HepG2 (cell line): ENCODE measurements around the gene CREB1. TPM values are rescaled to one million over a fixed set of nuclear protein-coding genes. Genes with fewer than 3 reads are reported as not detected.

ENCODE experiments used
- EP300 ChIP-seq, 3 experiments: sonication (generic) in 1 of 3; formaldehyde crosslinking in 1 of 3; IDR thresholded peaks; 2 replicates each; pipeline versions ENCODE4 v1.5.1 to v1.6.1; 2011 to 2020; ENCODE audit warnings: low read depth in 2 of 3, low read length in 2 of 3, borderline replicate concordance in 1 of 3, improper control_type of control experiment in 1 of 3, mild to moderate bottlenecking in 1 of 3, missing genetic modification reagents in 1 of 3, moderate library complexity in 1 of 3
- JARID2 ChIP-seq: sonication (generic); formaldehyde crosslinking; IDR thresholded peaks from 2 replicates; pipeline ENCODE4 v1.8.1; 2023; ENCODE audit warnings: missing genetic modification reagents, inconsistent platforms; ENCODE audit not compliant: insufficient replicate concordance
- KLF12 ChIP-seq: sonication (generic); formaldehyde crosslinking; IDR thresholded peaks from 2 replicates; pipeline ENCODE4 v1.4.0; 2020; ENCODE audit warnings: missing genetic modification reagents, borderline replicate concordance
- KLF9 ChIP-seq: IDR thresholded peaks from 2 replicates; pipeline ENCODE4 v1.6.1; 2016; ENCODE audit warnings: low read depth
- ONECUT2 ChIP-seq: sonication (generic); formaldehyde crosslinking; IDR thresholded peaks from 2 replicates; pipeline ENCODE4 v1.4.0; 2020; ENCODE audit warnings: missing genetic modification reagents
- PCBP1 ChIP-seq: fragments of 200-400 bp; formaldehyde crosslinking; IDR thresholded peaks from 2 replicates; pipeline ENCODE4 v1.6.1; 2017; ENCODE audit warnings: mild to moderate bottlenecking, low read depth, low read length, borderline replicate concordance
- ZNF224 ChIP-seq: sonication (generic); formaldehyde crosslinking; IDR thresholded peaks from 2 replicates; pipeline ENCODE4 v1.5.0; 2020; ENCODE audit warnings: mild to moderate bottlenecking, missing genetic modification reagents
- ZNF24 ChIP-seq: fragments of 450-650 bp; IDR thresholded peaks from 2 replicates; pipeline ENCODE4 v1.6.1; 2017; ENCODE audit warnings: antibody characterized with exemption, mild to moderate bottlenecking
- ZSCAN21 ChIP-seq: sonication (generic); formaldehyde crosslinking; IDR thresholded peaks from 2 replicates; pipeline ENCODE4 v1.8.0; 2022; ENCODE audit warnings: mild to moderate bottlenecking, missing genetic modification reagents, moderate library complexity, borderline replicate concordance
- polyA plus RNA-seq, 8 experiments: library from polyadenylated mRNA; depleted of rRNA in 3 of 8; stranded (reverse) in 7 of 8; unstranded in 1 of 8; fragments of >200 nt; fragmentation: Illumina TruSeq in 4 of 8; extraction: Trizol in 4 of 8; gene quantifications; 2 replicates each; pipeline versions ENCODE4 v1.2.1 to v1.2.3, GENCODE V29; 2011 to 2016; ENCODE audit warnings: low read depth in 4 of 8, missing spikeins in 1 of 8, mixed read lengths in 1 of 8; ENCODE audit not compliant: insufficient read depth in 1 of 8
- total RNA-seq, 5 experiments: library from RNA; depleted of rRNA; stranded (reverse); fragments of >200 nt; fragmentation: Illumina TruSeq; extraction: Trizol; gene quantifications; 2 replicates each; pipeline ENCODE4 v1.2.3, GENCODE V29; 2016; ENCODE audit warnings: low read depth in 1 of 5
- TF ChIP-seq, protein P1 (sequence below): sonication (generic); formaldehyde crosslinking; IDR thresholded peaks from 2 replicates; pipeline ENCODE4 v1.5.1; 2020; ENCODE audit warnings: mild to moderate bottlenecking, missing genetic modification reagents
- TF ChIP-seq, protein P2 (sequence below): sonication (generic); formaldehyde crosslinking; IDR thresholded peaks from 2 replicates; pipeline ENCODE4 v1.4.0; 2020; ENCODE audit warnings: missing genetic modification reagents, borderline replicate concordance
- TF ChIP-seq, protein P3 (sequence below): sonication (generic); formaldehyde crosslinking; IDR thresholded peaks from 2 replicates; pipeline ENCODE4 v1.5.1; 2020; ENCODE audit warnings: missing genetic modification reagents, mild to moderate bottlenecking, borderline replicate concordance
- TF ChIP-seq, protein P4 (sequence below): sonication (generic); formaldehyde crosslinking; IDR thresholded peaks from 2 replicates; pipeline ENCODE4 v1.4.0; 2020; ENCODE audit warnings: mild to moderate bottlenecking, missing genetic modification reagents

CREB1 gene
- total and polyA plus RNA-seq, 2 of the 13 experiments (the other 11 are each of a cell fraction or from before 2014, with no cell fraction given), result 51.8 to 51.9 TPM

DNA sequence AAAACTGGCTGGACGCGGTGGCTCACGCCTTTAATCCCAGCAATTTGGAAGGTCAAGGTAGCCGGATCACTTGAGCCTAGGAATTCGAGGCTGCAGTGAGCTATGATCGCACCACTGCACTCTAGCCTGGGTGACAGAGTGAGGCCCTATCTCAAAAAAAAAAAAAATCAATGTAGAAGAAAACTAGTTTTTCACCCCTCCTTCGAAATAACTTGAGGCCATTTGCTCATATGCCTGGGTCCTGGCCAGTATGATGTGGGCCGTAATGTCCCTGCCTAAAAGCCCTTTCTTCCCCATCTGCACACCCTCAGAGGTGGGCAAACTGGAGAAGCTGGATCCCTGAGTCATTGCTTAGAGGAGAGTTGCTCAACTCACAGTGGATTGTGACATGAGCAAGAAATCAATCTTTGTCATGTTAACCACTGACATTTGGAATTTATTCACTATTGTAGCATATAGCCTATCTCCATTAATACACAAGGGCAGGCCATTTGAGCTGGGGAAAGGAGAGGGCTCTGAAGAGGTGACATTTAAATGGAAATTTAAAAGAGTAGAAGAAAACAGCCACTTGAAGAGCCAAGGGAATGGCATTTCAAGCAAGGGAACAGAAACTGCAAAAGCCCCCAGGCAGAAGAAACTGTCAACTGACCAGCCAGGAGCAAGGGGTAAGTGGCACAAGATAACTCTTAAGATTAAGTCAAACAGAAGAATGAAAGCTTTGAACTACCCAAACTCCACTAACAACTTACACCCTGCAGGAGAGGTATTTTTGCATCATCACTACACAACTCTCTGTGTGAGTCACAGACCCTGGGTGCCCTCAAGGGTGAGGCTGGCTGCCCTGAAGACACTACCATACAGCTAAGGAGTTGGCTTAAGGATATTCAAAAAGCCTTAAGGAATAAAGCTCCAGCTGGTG lies 103.1 kb downstream of the CREB1 start (continued):
- TF ChIP-seq, protein P1, sequence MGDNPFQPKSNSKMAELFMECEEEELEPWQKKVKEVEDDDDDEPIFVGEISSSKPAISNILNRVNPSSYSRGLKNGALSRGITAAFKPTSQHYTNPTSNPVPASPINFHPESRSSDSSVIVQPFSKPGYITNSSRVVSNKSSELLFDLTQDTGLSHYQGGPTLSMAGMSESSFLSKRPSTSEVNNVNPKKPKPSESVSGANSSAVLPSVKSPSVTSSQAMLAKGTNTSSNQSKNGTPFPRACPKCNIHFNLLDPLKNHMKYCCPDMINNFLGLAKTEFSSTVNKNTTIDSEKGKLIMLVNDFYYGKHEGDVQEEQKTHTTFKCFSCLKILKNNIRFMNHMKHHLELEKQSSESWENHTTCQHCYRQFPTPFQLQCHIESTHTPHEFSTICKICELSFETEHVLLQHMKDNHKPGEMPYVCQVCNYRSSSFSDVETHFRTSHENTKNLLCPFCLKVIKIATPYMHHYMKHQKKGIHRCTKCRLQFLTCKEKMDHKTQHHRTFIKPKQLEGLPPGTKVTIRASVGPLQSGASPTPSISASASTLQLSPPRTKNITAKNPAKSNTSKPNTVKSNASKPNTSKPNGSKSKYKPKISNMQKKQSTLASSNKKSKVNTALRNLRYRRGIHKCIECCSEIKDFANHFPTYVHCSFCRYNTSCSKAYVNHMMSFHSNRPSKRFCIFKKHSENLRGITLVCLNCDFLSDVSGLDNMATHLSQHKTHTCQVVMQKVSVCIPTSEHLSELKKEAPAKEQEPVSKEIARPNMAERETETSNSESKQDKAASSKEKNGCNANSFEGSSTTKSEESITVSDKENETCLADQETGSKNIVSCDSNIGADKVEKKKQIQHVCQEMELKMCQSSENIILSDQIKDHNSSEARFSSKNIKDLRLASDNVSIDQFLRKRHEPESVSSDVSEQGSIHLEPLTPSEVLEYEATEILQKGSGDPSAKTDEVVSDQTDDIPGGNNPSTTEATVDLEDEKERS (CRISPR knock-in tag), result no peak
- TF ChIP-seq ZNF224 (no peak), JARID2 (CRISPR knock-in tag) (no peak), EP300 (IDR thresholded peaks at IDR 0.05; ENCODE audit: low read depth in 2 of 2, low read length in 2 of 2) (peak; percentile 65 to 66; a peak in 2 of 4 replicates), EP300 (CRISPR knock-in tag; IDR thresholded peaks at IDR 0.05; ENCODE audit: borderline replicate concordance) (0 out of 2 replicates have a peak, but pooled peaks have one; percentile 25), PCBP1 (no peak), ONECUT2 (CRISPR knock-in tag) (no peak; the same call in 1 of the 2 replicates), KLF12 (CRISPR knock-in tag) (no peak), ZSCAN21 (CRISPR knock-in tag) (no peak), ZNF24 (0 out of 2 replicates have a peak, but pooled peaks have one; percentile 30), KLF9 (no peak)
- TF ChIP-seq, protein P2, sequence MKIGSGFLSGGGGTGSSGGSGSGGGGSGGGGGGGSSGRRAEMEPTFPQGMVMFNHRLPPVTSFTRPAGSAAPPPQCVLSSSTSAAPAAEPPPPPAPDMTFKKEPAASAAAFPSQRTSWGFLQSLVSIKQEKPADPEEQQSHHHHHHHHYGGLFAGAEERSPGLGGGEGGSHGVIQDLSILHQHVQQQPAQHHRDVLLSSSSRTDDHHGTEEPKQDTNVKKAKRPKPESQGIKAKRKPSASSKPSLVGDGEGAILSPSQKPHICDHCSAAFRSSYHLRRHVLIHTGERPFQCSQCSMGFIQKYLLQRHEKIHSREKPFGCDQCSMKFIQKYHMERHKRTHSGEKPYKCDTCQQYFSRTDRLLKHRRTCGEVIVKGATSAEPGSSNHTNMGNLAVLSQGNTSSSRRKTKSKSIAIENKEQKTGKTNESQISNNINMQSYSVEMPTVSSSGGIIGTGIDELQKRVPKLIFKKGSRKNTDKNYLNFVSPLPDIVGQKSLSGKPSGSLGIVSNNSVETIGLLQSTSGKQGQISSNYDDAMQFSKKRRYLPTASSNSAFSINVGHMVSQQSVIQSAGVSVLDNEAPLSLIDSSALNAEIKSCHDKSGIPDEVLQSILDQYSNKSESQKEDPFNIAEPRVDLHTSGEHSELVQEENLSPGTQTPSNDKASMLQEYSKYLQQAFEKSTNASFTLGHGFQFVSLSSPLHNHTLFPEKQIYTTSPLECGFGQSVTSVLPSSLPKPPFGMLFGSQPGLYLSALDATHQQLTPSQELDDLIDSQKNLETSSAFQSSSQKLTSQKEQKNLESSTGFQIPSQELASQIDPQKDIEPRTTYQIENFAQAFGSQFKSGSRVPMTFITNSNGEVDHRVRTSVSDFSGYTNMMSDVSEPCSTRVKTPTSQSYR (CRISPR knock-in tag), result no peak
- TF ChIP-seq, protein P3, sequence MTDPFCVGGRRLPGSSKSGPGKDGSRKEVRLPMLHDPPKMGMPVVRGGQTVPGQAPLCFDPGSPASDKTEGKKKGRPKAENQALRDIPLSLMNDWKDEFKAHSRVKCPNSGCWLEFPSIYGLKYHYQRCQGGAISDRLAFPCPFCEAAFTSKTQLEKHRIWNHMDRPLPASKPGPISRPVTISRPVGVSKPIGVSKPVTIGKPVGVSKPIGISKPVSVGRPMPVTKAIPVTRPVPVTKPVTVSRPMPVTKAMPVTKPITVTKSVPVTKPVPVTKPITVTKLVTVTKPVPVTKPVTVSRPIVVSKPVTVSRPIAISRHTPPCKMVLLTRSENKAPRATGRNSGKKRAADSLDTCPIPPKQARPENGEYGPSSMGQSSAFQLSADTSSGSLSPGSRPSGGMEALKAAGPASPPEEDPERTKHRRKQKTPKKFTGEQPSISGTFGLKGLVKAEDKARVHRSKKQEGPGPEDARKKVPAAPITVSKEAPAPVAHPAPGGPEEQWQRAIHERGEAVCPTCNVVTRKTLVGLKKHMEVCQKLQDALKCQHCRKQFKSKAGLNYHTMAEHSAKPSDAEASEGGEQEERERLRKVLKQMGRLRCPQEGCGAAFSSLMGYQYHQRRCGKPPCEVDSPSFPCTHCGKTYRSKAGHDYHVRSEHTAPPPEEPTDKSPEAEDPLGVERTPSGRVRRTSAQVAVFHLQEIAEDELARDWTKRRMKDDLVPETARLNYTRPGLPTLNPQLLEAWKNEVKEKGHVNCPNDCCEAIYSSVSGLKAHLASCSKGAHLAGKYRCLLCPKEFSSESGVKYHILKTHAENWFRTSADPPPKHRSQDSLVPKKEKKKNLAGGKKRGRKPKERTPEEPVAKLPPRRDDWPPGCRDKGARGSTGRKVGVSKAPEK (CRISPR knock-in tag), result no peak
- TF ChIP-seq, protein P4, sequence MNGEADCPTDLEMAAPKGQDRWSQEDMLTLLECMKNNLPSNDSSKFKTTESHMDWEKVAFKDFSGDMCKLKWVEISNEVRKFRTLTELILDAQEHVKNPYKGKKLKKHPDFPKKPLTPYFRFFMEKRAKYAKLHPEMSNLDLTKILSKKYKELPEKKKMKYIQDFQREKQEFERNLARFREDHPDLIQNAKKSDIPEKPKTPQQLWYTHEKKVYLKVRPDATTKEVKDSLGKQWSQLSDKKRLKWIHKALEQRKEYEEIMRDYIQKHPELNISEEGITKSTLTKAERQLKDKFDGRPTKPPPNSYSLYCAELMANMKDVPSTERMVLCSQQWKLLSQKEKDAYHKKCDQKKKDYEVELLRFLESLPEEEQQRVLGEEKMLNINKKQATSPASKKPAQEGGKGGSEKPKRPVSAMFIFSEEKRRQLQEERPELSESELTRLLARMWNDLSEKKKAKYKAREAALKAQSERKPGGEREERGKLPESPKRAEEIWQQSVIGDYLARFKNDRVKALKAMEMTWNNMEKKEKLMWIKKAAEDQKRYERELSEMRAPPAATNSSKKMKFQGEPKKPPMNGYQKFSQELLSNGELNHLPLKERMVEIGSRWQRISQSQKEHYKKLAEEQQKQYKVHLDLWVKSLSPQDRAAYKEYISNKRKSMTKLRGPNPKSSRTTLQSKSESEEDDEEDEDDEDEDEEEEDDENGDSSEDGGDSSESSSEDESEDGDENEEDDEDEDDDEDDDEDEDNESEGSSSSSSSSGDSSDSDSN (CRISPR knock-in tag), result no peak
